TTC549 (cell line): ENCODE results near the gene NUDT19.
"Not testable (repeated sequence)": the region's sequence is repeated elsewhere in the genome, so short reads cannot be mapped to it uniquely, and the experiment has no call there.

Experiments
- FAIRE-seq: peaks from 2 replicates; lab custom pipeline; 2012; peaks lifted over from hg19 to GRCh38; lab: Jason Lieb, UNC

Gene NUDT19

GRCh38 chr19:32716203-32716602 lies 24.6 kb downstream of the NUDT19 start:
- FAIRE-seq = not testable (repeated sequence)

DNA sequence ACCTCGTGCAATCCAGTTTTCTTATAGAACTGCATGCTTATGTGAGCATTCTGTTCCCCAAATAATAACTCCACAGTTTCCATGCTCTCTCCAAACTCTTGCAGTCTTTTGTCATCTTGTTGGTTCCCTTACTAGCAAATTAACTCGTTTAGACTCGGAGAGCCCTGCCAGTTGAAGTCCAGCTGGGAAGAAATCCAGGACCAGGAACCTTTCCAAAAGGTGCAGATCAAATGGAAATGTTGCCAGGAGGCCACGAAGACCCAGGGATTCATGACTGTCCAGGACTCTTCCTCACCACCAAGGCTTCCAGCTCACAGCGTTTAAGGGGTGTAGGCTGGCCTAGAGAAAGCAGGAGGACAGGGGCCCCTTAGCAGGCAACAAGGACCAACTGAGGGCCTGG lies 25.9 kb downstream of the NUDT19 start:
- FAIRE-seq = no peak

DNA sequence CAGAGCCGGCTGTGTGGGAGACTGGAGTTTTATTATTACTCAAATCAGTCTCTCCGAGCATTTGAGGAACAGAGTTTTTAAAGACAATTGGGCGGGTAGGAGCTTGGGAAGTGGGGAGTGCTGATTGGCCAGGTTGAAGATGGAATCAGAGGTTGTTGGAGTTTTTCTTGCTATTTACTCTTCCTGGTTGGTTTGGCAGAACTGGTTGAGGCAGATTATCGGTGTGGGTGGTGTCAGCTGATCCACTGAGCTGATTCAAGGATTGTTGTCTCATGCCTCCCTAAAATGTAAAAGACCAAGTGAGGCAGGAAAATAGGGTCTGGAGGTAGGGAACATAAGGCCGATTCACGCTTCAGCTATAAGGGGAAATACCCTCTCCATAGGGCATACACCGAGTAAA lies 26.7 kb downstream of the NUDT19 start:
- FAIRE-seq = no peak

DNA sequence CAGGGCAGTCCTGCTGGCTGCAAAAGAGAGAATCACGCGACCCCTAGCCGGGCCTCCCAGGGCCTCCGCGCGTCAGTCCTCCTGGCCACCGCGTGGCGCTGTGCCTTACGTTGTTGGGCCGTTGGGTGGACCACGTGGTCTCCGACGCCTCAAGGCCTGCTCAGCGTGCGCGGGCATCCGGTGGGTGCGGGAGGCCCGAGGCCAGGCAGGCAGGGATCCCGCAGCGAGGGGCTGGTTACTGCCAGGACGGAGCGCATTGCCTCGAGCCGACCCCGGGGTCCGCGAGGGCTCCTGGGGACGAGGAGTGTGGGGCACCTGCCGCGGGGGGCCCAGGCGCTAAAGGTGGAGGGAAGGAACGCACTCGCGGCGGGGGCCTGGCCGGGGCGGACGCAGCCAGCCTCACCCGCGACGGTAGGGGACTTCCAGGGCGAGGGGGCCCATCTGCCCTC lies 28.0 kb downstream of the NUDT19 start, which contains the start of gene TDRD12:
Gene TDRD12, plus strand, starts transcription at position 157 of the 449 bp plus-strand sequence. CDS start 306 bp downstream, outside the sequence.
- FAIRE-seq = no peak

GRCh38 chr19:32720216-32720935 lies 28.8 kb downstream of the NUDT19 start:
- no peak for FAIRE-seq

DNA sequence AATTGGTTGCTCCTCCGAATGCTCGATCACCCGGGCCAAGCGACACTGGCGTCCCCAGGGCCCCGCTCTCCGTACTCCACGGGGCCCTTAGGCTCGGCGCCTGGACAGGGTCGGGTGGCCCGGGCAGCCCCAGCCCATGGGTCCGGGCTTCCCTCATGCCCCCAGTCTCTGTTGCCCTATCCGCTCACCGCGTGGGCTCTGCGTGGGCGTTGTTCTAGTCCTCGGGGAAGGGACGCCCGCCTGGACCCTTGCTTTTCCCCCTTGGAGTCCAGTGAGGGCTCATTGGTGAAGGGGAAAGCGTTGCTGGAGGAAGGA lies 29.3 kb downstream of the NUDT19 start:
- no peak for FAIRE-seq

GRCh38 chr19:32735936-32736335 lies 44.3 kb downstream of the NUDT19 start:
- FAIRE-seq = no peak

DNA sequence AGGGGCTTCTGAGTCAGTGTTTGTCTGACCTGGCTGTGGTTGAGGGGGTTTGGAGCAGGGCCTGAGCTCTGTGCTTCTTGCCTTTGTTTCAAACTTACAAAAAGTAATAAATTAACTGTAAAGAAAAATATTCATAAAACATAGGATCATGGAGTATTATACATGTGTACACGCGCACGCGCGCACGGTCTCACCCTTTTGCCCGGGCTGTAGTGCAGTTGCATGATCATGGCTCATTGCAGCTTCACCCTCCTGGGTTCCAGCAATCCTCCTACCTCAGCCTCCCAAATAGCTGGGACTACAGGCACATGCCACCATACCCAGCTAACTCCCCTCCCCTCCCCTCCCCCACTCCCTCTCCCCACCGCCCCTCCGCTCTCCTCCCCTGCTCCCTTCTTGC lies 51.4 kb downstream of the NUDT19 start:
- FAIRE-seq = no peak

- no peak for FAIRE-seq
Measured at GRCh38 chr19:32743447-32743846, 51.8 kb downstream of the NUDT19 start.

GRCh38 chr19:32744555-32745325 lies 53.1 kb downstream of the NUDT19 start:
- no peak for FAIRE-seq

DNA sequence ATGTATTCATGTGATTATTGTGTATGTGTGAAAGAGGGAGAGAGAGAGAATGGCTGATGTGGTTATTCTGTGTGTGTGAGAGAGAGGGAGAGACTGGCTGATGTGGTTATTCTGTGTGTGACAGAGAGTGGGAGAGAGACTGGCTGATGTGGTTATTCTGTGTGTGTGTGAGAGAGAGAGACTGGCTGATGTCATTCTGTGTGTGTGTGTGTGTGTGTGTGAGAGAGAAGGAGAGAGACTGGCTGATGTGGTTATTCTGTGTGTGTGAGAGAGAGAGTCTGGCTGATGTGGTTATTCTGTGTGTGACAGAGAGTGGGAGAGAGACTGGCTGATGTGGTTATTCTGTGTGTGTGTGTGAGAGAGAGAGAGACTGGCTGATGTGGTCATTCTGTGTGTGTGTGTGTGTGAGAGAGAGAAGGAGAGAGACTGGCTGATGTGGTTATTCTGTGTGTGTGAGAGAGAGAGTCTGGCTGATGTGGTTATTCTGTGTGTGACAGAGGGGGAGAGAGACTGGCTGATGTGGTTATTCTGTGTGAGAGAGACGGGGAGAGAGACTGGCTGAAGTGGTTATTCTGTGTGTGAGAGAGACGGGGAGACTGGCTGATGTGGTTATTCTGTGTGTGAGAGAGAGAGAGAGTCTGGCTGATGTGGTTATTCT lies 54.1 kb downstream of the NUDT19 start:
- FAIRE-seq = not testable (repeated sequence)

- FAIRE-seq = not testable (repeated sequence)
Measured at GRCh38 chr19:32746631-32747196, 55.1 kb downstream of the NUDT19 start.

DNA sequence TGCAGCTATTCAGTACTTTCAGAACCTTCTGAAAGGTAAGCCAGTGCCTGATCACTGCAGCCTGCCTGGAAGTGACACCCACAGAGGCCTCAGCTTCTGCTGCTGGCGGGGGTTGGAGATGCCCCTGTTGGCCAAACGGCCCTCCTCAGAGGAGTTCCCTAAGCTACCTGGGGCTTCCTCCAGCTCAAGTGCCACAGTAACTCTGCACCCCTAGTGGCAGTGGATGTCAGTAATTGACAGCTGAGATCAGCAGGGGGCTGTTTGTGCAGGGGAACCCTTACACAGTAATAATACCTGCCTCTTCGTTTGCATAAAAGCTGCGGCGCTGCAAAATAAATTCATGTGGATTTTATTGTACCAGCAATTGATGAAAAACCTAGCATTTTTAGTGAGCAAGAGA lies 56.9 kb downstream of the NUDT19 start:
- FAIRE-seq = no peak

- FAIRE-seq = no peak
Measured at GRCh38 chr19:32748948-32749347, 57.3 kb downstream of the NUDT19 start.

GRCh38 chr19:32749361-32749760 lies 57.7 kb downstream of the NUDT19 start:
- FAIRE-seq = no peak

DNA sequence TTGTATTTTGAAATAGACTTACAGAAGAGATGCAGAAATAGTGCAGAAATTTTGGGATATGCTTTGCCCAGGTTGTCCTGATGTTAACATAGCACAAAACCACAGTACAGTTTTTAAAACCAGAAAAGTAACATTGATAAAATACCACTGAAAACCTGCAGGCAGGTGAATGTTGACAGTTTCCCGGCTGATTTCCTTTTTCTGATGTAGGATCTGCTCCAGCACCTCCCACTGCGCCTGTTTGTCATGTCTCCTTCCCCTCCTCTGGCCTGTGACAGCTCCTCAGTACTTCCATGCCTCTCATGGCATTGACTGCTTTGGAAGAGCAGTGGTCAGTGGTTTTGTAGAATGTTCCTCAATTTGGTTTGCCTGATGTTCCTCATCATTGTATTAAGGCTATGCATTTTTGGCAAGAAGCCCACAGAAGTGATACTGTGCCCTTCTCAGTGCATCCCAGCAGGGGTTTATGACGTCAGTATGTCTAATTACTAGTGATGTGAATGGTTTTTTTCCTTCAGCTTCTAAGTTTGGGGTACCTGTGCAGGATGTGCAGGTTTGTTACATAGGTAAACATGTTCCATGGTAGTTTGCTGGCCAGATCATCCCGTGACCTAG lies 58.9 kb downstream of the NUDT19 start:
- FAIRE-seq = no peak

GRCh38 chr19:32751066-32751465 lies 59.4 kb downstream of the NUDT19 start:
- FAIRE-seq = no peak

GRCh38 chr19:32757189-32757588 lies 65.6 kb downstream of the NUDT19 start:
- no peak for FAIRE-seq
